GM21737 (cell line): ENCODE measurements around the gene FOXK2.
"Not testable (repeated sequence)": the region's sequence is repeated elsewhere in the genome, so short reads cannot be mapped to it uniquely, and the experiment has no call there.

Source experiments
- ATAC-seq: cut with Tn5 transposase; IDR thresholded peaks from one replicate; pipeline ENCODE4 v1.9.1; 2021; ENCODE audit warnings: mild to moderate bottlenecking, moderate library complexity; ENCODE audit not compliant: unreplicated experiment

FOXK2 gene

DNA sequence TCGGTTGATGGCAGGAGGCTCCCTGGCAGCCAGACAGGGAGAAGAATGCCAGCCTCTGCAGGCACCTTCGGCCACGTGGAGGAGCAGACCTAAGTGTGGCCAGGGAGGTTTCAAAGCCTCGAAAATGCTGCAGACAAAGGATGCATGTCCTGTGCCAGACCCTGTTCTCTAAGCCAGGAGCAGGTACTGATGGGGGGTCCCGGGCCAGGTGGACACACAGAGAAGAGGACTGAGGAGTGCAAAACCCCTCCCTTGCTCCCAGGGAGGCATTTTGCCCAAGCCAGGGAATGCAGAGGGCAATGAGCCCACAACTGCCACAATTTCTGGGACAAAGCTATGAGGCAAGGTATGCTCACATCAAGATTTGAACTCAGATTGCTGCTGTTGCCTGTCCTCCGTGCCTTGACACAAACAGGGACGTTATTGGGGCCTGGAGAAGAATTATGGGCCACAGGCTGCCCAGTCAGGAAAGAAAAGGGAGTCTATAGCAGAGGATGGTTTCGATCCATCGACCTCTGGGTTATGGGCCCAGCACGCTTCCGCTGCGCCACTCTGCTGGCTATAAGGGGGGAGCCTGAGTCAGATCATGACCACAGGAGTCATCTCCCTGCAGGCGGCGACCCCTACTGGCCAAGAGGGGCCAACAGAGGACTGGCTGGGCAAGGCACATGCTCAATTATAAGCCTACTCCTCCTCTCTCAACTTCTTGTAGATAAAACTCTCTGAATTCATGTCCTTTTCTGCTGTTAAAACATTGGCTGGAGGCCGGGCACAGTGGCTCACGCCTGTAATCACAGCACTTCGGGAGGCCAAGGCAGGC, 25.1 kb upstream of the FOXK2 start:
- ATAC-seq = no peak

DNA sequence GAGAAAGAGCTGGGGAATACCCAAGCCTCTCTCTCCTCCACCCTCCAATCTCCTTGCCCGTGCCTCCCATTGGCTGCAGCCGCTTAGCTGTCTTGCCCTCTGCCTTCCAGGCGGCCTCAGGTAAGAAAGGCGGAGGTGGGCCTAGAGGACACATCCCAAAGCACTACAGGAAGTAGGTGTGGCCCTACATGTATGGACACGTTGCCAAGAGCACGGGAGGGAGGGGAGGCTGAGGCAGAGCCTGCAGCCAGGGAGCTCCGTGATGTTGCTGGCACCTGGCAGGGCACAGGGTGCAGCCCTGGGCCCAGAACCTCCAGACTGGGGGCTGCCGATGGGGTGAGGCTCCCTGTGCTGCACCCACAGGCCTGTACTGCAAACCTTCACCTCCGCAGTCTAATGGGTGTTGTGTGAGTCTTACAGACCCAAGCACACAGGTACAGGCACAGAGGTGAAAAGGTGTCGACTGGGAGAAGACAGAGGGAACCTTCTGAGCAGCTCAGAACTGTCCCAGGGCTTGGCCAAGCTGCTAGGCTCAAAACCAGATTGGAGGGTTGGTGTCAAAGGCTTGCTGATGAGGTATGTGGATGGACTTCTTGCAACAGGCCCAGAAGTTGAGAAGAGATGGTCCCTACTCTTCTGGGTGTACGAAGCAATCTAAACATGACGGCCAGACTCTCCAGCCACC, 23.5 kb upstream of the FOXK2 start:
- no peak for ATAC-seq

DNA sequence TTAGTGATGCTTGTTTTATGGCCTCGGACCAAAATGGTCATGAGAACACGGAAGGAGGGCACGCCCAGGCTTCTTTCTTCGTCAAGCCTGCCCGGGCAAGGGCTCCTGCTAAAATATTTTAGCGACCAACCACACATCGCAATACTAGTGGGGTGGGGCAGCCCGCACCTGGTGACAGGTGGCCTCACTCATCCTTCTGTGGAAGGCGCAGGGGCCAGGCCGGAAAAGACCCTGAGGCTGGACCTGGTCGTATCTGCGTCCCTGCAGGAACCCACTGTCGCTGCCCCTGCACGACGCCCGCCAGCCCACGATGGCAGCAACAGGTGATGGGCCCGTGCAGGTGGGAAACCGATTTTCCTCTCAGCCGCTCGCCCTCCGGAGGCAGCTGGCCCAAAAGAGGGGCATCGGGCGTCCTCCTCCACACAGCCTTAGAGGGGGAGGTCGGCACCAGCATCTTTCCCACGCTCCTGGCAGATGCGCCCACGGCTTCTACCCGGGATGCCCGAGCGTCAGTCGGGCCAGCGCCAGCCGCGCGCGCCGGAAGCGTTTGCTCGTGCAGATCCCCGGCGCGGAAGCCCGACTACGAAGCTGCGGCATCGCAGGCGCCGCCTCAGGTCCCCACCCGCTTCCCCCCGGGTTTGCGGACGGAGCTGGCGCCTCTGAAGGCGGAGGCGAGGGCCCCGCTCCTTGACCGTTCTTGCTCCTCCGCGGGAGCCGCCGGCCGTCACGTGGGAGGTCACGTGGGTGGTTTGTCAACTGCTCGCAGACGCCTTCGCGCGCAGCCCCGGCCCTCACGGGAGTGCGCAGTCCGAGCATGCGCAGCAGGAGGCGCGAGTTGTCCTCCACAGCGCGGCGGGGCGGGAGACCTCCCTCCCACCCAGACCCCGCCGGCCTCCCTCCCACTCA, 22.8 kb upstream of the FOXK2 start:
- ATAC-seq = peak; percentile 56

- no peak for ATAC-seq
These were observed 21.8 kb upstream of the FOXK2 start for GRCh38 chr17:82497483-82498405.

GRCh38 chr17:82502207-82502606, 17.3 kb upstream of the FOXK2 start:
- no peak for ATAC-seq

GRCh38 chr17:82503094-82503727, 16.3 kb upstream of the FOXK2 start:
- no peak for ATAC-seq

GRCh38 chr17:82503728-82504308, 15.7 kb upstream of the FOXK2 start:
- ATAC-seq = no peak

DNA sequence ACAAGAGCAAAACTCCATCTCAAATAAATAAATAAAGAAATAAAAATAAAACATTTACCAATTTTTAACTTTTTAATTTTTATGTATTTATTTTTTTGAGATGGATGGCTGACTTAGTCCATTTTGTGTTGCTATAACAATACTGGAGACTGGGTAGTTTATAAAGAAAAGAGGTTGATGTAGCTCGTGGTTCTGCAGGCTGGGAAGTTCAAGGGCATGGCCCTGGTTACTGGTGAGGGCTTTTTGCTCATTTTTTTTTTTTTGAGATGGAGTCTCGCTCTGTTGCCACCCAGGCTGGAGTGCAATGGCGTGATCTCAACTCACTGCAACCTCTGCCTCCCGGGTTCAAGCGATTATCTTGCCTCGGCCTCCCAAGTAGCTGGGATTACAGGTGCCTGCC, 14.2 kb upstream of the FOXK2 start:
- no peak for ATAC-seq

DNA sequence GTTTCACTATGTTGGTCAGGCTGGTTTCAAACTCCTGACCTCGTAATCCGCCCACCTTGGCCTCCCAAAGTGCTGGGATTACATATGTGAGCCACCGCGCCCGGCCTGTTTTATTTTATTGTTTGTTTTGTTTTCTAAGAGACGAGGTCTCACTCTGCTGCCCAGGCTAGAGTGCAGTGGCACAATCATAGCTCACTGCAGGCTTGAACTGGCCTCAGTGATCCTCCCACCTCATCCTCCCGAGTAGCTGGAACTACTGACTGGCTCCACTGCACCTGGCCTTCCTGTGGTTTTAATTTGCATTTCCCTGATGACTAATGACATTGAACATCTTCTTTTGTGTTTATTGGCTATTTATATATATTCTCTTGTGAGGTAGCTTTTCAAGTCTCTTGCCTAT, 13.1 kb upstream of the FOXK2 start:
- ATAC-seq = peak; percentile 93

DNA sequence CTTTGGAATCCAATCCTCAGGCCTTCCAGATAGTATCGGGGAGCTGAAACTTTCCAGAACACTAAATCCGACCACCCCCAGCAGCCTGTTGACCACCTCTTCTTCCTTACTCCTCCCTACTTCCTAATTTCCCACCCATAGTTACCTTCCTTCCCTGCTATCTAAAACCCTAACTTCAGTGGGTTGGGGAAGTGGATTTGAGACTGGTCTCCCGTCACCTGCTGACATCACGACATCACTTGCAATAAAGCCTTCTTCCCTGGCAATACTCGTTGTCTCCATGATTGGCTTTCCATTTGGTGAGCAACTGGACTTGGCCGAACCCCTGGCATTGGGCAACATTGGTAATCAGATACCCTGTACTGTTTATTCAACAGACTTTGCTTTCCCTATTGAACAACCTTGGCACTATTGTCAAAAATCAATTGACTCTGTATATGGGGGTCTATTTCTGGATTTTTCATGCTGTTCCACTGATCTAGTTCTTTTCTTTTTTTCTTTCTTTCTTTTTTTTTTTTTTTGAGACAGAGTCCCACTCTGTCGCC, 11.8 kb upstream of the FOXK2 start:
- ATAC-seq = no peak

DNA sequence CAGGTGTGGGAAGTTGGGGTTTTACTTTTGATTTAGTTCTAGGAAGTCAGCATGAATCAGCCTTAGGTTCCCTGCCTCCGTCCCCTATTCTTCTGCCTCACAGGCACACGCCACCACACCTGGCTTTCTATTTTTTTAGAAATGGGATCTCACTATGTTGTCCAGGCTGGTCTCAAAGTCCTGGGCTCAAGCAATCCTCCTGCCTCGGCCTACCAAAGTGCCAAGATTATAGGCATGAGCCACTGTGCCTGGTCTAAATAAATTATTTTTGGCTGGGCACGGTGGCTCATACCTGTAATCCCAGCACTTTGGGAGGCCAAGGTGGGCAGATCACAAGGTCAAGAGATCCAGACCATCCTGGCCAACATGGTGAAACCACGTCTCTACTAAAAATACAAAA, 7.9 kb upstream of the FOXK2 start:
- ATAC-seq = not testable (repeated sequence)

GRCh38 chr17:82513864-82514263, 5.7 kb upstream of the FOXK2 start:
- ATAC-seq = not testable (repeated sequence)

DNA sequence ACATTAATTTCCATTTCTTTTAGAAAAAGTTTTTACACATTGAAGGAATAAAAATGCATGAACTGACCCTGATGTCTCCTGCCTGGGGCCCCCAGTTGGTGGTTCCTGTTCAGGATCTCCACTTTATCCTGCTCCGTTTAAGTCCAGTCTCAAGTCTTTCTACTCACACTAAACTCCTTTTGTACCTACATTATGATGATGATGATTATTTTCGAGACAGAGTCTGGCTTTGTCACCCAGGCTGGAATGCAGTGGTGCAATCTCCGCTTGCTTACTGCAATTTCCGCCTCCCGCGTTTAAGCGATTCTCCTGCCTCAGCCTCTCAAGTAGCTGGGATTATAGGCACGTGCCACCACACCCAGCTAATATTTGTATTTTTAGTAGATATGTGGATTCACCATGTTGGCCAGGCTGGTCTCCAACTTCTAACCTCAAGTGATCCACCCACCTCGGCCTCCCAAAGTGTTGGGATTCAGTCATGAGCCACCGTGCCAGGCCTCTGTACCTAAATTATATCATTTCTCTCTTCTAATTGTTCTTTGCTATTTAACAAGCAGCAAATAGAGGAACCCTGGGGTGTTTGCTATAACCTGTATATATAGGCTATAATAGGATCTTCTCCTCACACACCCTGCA, 2.2 kb upstream of the FOXK2 start:
- no peak for ATAC-seq

DNA sequence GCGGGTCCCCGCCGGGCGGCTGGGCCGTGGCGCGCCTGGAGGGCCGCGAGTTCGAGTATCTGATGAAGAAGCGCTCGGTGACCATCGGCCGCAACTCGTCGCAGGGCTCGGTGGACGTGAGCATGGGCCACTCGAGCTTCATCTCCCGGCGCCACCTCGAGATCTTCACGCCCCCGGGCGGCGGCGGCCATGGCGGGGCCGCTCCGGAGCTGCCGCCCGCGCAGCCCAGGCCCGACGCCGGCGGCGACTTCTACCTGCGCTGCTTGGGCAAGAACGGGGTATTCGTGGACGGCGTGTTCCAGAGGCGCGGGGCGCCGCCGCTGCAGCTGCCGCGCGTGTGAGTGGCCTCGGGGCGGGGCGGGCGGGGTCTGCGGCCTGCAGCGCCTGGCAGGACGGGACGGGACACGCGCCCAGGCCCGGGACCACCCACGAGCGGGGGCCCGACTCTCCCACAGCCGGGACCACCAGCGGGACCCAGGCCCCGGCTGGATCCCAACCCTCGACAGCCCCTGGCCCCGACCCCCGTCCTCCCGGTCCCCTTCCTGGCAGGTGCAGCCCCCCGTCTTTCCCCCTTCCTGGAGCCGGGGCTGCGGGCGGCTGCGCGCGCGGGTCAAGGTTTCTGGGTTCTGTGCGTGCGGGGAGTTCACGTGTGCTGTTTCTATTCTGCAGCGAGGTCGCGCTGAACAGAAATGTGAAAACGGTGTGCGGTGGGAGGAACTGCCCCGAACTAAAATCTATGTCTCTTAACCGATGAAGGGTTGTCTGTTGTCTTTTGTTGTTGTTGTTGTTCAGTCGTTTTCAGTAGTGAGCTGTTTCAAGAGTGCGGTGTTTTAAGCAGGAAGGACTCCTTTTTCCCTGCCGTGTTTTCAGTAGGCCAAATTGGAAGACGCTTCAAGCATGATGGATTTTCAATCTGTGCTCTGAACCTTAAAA, 705 bp downstream of the FOXK2 start:
- no peak for ATAC-seq

- no peak for ATAC-seq
These were observed 5.0 kb downstream of the FOXK2 start for GRCh38 chr17:82524540-82524939.

DNA sequence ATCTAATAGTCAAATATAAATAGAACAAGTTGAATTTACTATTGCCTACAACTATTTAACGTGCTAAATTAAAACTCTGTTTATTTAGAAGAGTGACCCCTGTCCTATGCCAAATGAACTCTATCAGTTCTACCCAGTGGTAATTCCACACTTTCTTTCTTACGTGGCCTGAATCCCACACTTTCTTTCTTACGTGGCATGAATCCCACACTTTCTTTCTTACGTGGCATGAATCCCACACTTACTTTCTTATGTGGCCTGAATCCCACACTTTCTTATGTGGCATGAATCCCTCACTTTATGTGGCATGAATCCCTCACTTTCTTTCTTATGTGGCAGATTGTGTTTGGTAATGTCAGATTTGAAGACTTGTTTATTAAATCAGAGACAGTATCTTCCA, 6.2 kb downstream of the FOXK2 start:
- ATAC-seq = no peak

DNA sequence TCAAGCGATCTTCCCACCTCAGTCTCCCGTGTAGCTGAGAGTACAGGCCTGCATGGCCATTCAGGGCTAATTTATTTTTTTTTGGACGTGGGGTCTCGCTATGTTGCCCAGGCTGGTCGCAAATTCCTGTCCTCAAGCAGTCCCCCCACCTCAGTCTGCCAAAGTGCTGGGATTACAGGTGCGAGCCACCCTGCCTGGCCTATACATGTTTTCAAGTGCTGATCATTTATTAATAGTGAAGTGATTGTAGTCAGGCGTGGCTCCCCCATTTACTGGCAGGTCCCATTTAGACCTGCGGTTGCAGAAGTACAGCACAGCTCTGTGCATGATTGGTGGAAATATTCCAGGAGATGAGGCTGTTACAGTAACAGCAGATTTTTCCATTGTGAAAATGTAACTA, 8.4 kb downstream of the FOXK2 start:
- no peak for ATAC-seq
